Measurements from ENCODE around the gene MYL7. TPM values are rescaled to one million over a fixed set of nuclear protein-coding genes. Genes with fewer than 3 reads are reported as not detected.

The MYL7 gene
- total RNA-seq, 1 donor from 2014 or later: not detected

DNA sequence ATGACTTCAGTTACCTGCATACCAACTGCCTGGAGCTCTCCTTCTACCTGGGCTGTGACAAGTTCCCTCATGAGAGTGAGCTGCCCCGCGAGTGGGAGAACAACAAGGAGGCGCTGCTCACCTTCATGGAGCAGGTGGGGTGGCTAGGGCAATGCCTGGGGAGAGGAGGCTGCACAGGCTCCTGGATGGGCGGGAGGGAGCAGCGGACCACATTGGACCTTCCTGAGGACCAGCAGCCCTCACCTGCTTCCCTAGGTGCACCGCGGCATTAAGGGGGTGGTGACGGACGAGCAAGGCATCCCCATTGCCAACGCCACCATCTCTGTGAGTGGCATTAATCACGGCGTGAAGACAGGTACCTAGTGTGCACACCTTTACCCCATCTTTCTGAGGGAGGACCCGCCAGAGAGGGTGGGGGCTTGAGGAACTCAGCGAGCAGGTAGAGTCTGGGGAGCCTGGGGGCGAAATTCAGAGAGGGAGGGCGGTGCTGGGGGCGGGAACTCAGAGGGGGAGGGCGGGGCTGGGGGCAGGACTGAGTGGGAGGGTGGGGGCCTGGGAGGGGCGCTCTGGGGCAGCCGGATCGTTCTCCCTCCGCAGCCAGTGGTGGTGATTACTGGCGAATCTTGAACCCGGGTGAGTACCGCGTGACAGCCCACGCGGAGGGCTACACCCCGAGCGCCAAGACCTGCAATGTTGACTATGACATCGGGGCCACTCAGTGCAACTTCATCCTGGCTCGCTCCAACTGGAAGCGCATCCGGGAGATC lies 28.0 kb downstream of the MYL7 start:
- DNase-seq (ENCODE audit: low read depth in 2 of 2): no peak

DNA sequence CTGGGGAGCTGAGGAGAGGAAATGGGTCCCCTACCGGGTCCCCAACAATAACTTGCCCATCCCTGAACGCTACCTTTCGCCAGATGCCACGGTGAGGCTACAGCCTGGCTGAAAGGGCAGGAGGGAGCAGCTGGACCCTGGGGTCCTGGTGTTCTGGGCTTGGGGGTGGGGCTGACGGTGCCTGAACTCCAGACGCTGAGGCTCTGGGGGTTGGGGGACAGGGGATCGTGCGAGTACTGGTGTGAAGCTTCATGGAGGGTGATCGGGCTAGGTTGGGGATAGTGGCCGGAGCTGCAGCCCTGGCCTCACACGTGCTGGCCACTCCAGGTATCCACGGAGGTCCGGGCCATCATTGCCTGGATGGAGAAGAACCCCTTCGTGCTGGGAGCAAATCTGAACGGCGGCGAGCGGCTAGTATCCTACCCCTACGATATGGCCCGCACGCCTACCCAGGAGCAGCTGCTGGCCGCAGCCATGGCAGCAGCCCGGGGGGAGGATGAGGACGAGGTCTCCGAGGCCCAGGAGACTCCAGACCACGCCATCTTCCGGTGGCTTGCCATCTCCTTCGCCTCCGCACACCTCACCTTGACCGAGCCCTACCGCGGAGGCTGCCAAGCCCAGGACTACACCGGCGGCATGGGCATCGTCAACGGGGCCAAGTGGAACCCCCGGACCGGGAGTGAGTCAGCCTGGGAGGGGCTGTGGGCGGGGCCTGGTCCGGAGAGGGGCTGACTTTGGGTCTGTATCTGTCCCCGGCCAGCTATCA lies 28.7 kb downstream of the MYL7 start:
- DNase-seq (ENCODE audit: low read depth in 2 of 2): no peak

DNA sequence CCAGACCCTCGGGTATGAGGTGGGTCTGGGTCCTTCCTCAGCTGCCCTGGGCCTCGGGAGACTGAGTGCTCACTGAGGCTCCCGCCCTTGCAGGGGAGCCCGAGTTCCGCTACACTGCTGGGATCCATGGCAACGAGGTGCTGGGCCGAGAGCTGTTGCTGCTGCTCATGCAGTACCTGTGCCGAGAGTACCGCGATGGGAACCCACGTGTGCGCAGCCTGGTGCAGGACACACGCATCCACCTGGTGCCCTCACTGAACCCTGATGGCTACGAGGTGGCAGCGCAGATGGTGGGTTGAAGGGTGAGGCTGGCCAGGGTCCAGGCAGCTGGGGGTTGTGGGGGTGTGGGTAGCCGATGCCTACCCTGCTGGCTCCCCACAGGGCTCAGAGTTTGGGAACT lies 29.4 kb downstream of the MYL7 start:
- DNase-seq (ENCODE audit: low read depth in 2 of 2): no peak

DNA sequence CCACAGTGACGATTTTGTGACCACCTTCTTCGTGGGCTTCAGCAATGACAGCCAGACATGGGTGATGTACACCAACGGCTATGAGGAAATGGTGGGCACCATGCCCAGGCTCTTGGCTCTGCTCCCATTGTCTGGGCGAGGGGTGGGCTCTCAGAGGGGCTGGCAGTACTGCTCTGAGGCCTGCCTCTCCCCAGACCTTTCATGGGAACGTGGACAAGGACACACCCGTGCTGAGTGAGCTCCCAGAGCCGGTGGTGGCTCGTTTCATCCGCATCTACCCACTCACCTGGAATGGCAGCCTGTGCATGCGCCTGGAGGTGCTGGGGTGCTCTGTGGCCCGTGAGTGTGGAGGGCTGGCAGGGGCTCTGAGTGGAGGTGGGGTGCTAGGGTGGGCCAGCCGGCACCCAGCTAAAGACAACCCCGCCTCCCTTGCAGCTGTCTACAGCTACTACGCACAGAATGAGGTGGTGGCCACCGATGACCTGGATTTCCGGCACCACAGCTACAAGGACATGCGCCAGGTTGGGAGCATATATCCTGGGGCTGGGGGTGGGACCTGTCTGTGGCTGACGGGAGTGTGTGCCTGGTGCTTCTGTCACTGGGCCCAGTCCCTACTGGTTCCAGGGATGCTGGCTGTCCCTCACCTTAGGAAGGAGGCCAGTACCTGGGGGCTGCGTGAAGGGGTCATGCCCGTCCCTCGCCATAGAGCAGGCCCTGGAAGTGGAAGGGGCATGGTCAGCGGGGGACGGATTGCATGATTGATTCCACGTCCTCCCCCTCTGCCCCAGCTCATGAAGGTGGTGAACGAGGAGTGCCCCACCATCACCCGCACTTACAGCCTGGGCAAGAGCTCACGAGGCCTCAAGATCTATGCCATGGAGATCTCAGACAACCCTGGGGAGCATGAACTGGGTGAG lies 30.2 kb downstream of the MYL7 start:
- no peak for DNase-seq (ENCODE audit: low read depth in 2 of 2)

DNA sequence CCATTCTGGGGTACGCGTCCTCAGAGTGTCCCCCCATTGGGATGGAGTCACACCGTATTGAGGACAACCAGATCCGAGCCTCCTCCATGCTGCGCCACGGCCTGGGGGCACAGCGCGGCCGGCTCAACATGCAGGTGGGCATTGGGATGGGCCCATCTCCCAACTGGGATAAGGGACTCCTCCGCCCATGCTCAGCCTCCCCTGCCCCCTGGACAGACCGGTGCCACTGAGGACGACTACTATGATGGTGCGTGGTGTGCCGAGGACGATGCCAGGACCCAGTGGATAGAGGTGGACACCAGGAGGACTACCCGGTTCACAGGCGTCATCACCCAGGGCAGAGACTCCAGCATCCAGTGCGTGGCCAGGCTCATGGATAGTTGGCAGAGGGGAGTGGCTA lies 31.1 kb downstream of the MYL7 start:
- DNase-seq (ENCODE audit: low read depth in 2 of 2): no peak

DNA sequence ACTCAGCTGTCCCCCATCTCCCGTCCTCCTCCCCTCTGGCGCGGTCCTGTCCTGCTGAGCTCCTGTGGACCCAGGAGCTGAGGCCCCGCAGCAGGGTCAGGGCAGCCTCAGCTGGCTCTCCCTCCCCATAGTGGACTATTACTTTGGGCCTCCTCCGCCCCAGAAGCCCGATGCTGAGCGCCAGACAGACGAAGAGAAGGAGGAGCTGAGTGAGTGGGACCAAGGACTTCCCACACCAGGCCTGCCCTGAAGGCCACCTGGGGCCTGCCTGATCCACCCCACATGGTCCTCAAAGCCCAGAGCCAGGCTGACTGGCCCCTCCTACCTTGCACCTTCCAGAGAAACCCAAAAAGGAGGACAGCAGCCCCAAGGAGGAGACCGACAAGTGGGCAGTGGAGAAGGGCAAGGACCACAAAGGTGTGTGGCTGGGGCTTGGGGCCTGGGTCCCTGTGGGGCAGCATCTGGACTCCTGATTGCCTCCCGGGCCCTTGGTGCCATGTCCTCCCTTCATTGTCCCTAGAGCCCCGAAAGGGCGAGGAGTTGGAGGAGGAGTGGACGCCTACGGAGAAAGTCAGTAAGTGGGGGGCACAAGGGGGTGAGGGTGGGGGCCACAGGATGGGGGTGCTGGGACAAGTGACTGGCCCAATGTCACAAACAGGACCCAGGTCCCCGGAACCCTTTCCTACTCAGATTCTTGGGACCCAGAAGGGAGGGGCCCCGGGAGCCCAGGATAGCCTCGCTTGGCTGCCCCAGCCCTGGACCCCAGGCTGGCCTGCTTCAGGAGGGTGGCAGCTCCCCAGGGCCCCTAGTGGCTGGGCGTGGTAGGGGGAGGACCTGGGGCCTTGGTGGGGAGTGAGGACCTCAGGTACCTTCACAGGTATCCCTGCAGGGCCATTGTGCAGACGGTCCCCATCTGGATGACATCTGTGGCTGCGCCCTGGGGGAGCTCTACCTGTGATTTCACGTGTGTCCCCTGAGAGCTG lies 32.1 kb downstream of the MYL7 start:
- DNase-seq (ENCODE audit: low read depth in 2 of 2): no peak

DNA sequence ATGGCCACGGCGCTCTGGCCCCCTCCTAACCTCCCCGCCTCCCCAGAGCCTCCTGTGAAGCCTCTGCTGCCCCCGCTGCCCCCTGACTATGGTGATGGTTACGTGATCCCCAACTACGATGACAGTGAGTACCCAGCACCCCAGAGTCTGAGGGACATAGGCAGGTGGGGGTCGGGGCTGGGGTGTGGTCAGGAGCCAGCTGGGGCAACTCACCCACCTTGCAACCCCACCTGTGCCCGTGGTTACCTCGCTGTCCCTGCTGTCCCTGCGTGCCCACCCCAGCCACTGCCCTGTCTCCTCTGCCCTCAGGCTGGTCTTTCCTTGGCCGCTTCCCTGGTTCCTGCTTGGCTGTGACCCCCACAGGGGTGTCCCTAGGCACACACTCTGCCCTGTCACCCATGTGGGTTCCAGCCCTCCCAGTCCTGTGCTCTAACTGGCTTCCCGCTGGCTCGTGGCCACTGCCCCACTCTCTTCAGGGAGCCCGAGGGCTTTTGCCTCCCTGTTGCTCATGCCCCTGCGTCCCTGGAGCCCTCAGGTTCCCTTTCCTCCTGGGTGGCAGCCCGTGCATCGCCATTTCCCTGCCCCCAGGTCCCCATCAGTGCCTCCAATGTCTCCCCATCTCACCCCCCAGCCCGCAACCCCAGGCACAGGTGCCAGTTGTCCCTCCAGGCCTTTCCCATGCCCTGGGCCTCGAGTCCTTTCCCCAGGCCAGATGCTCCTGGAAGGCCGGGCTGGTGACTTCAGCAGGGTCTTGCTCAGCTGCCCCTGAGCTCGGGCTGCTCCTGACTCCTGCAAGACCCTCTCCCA lies 33.0 kb downstream of the MYL7 start:
- no peak for DNase-seq (ENCODE audit: low read depth in 2 of 2)

DNA sequence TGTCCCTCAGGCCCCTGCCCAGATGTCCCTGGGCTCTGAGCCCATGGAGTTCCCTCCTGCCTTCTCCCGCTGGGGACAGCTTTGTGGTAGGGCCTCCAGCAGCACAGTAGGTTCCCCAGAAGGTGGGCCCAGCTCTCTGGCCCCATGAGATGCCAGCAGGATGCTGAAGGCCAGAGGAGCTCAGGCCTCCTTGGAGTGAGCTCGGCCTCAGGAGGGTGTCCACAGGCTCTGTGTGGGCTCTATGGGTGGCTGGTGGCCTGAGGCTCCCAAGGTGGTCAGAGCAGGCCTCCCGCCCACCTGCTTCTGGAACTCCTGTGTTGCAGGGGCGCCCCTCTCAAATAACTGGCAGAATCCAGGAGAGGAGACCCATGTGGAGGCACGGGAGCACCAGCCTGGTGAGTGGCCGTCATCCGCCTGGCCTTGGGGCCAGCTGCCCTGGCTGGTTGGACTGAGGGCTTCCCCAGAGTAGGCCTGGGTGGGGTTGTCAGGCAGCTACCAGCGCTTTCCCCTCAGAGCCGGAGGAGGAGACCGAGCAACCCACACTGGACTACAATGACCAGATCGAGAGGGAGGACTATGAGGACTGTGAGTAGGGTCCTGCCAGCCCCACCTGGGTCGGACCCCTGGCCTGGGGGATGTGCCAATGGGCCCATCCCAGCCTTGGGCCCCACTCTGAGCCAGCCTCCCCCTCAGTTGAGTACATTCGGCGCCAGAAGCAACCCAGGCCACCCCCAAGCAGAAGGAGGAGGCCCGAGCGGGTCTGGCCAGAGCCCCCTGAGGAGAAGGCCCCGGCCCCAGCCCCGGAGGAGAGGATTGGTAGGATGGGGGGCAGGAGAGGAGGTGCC lies 33.8 kb downstream of the MYL7 start:
- DNase-seq (ENCODE audit: low read depth in 2 of 2): no peak

DNA sequence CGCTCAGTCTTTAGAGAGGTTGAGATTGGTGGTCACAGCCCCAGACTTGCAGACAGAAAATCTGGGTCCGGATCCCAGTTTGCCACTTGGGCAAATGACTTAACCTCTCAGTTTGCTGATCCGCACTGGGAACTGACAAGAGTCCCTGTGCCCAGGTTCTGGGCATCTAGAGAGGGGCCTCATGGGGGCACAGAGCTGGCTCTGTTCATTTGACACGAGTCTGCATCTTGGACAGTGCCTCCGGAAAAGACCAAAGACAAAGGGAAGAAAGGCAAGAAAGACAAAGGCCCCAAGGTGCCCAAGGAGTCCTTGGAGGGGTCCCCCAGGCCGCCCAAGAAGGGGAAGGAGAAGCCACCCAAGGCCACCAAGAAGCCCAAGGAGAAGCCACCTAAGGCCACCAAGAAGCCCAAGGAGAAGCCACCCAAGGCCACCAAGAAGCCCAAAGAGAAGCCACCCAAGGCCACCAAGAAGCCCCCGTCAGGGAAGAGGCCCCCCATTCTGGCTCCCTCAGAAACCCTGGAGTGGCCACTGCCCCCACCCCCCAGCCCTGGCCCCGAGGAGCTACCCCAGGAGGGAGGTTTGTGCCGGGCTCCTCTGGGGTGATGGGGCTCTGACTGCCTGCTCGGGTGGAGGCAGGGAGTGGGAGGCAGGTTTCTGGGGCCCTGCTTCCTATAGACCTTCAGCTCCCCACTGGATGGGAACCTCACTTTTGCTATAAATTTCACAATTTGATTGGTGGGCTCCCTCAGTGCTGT lies 34.6 kb downstream of the MYL7 start:
- no peak for DNase-seq (ENCODE audit: low read depth in 2 of 2)

DNA sequence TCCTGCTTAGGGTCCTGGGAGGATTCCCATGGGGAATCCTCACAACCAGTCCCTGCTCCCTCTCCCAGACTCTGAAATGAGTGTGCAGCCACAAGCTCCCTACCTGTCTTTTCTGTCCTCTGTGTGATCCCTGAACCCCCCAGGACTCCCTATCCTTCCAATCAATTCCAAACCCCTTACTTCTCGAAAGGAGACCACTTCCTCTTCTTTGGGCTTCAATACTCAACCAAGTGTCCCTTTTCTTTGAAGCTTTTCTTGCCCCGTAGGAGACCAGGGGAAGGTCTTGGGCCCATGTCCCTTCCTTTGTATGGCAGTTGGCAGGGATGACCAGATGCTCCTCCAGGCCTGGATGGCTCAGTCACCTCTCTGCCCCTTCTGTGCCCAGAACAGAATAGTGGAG lies 35.3 kb downstream of the MYL7 start:
- DNase-seq (ENCODE audit: low read depth in 2 of 2): no peak

DNA sequence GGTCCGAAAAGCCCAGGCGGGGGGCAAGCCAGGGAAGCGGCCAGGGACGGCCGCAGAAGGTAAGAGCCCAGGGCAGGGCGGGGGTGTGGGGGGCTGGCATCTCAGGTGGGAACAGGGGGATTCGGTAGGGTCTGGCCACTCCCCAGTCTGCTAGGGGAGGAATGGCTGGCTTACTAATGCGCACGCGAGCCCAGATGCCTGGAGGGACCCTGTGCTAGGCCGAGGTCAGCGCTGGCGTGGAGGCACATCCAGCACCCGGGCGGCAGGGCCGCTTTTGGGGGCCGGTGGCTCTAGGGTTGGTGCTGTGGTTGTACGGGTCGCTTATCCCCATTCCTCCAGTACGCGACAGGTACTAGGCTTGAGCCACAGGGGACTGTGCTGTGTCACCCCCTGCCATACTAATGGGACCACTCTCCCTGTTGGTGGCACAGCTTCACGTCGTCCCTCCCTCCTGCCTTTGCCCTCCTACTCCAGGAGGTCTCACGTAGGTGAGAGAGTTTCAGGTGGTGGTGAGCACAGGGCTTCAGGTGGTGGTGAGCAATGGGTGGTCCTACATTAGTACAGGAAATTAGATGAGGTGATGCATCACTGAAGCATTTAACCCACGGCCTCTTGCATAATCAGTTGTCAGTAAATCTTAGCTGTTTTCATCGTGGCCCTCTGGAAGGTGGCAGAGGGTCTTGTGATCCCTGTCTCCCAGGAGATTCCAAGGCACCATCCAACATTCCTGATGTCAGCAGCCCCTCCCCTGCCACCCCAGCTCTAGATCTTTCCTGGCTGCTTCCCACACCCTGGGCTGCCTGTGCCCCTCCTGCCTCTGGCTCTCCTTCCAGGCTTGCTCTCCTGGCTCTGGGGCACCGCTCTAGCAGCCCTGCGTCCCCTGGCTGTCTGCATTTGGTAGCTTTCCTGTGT lies 36.0 kb downstream of the MYL7 start:
- DNase-seq (ENCODE audit: low read depth in 2 of 2): no peak

DNA sequence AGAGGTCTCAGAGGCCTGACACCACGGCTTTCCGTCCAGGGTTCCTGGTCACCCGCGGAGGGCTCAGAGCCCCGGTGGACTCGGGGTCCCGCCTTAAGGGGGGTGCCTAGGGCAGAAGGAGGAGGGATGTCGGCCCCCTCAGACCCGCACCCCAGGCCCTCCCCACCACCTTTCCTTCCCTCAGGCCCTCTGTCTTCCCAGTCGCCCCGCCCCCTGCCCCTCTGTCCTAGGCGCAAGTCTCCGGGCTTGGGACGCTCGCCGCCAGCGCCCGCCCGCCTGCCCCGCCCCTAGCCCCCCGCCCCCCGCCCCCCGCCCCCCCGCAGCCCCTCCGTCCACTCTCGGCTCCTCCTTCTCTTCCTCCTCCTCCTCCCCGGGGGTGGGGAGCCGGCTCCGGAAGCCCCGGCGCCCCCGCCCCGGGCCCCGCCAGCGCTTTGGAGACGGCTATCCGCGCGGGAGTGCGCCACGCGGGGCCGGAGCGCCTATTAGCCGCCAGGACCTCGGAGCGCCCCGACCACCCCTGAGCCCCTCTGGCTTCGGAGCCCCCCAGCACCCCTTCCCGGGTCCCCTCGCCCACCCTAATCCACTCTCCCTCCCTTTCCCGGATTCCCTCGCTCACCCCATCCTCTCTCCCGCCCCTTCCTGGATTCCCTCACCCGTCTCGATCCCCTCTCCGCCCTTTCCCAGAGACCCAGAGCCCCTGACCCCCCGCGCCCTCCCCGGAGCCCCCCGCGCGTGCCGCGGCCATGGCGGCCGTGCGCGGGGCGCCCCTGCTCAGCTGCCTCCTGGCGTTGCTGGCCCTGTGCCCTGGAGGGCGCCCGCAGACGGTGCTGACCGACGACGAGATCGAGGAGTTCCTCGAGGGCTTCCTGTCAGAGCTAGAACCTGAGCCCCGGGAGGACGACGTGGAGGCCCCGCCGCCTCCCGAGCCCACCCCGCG lies 36.9 kb downstream of the MYL7 start, which contains the start of gene AEBP1:
Gene AEBP1, plus strand, starts transcription at position 423 of the 937 bp plus-strand sequence. Its CDS starts 321 bp downstream, at position 744.
- peak in 1 of 2 donors; percentile 30 for DNase-seq (ENCODE audit: low read depth in 2 of 2)

DNA sequence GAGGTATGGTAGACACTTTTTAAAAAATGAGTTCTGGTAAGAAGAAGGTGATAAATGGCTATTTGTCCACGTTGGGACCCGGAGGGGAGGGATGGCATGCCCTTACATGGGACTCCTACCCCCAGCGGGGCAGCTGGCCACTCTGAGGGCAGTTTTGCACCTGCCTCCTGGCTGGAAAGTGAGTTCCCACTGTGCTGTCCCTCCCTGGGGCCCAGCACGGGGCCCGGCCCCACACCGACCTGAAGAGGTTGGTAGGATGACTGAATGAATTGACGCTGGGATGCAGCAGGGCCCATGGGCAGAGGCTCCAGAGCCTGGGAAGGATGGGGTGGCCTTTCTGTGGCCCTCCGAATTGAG lies 37.6 kb downstream of the MYL7 start:
- DNase-seq (ENCODE audit: low read depth in 2 of 2): no peak

DNA sequence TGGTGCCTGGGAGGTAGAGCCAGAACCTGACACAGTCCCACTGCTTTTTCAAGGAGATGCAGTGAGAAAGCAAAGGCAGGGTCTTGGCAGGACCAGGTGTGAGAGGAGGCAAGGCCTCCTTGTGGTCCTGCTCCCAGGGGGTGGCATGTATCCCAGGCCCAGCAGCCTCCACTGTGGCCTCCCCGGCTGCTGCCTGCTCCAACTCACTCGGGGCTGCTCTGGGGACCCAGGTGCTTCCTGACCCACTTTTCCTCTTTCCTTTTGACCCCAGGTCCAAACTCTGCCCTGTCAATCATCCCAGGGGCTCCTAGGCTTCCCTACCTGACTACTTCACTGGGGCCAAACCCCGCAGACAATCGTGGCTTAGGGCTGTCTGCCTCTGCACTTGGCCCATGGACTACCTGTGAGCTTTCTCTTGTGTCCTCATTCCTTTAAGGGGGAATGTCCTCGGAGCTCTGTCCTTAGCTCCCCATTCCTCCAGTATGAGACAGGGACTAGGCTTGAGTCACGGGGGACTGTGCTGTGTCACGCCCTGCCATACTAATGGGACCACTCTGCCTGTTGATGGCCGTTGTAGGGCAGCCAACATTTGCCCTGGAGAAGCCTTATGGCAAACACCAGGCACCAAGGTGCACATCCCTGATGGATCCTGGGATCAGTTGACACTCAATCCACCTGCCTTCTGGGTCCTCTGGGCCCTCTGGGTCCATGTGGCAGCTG lies 38.1 kb downstream of the MYL7 start:
- no peak for DNase-seq (ENCODE audit: low read depth in 2 of 2)
